RPMI8226 (cell line): ENCODE results near the gene PNPLA3.

ENCODE experiments used
- DNase-seq: peaks from one replicate; pipeline ENCODE4 v3.0.0-alpha.2; 2015

PNPLA3 gene

GRCh38 chr22:43995057-43995685 lies 71.6 kb downstream of the PNPLA3 start:
- DNase-seq = no peak

DNA sequence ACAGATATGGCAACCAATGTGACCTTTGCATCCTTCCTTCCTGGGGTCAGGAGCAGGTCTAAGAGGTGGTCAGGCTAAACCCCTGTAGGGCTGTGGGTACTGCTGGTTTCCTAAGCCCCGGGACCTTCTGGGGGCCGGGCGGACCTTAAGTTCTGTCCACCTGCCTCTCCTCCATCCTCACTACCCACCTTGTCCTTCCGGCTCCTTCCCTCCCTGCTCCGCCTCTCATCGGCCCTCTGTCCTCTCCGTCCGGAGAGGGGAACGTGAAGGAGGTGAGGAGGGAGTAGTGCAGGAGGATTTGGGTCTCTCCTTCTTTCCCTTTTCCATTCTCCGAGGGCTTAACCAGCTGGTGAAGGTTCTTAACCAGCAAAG lies 72.2 kb downstream of the PNPLA3 start:
- no peak for DNase-seq

GRCh38 chr22:43996170-43996980 lies 72.8 kb downstream of the PNPLA3 start:
- no peak for DNase-seq

- DNase-seq = no peak
Measured at GRCh38 chr22:43996981-43997265, 73.3 kb downstream of the PNPLA3 start.
